Medulla oblongata (tissue), 1 donor: Measurements from ENCODE around the gene NECAP2.
"Not testable (repeated sequence)": the region's sequence is repeated elsewhere in the genome, so short reads cannot be mapped to it uniquely, and the experiment has no call there.

Source experiments
- DNase-seq: peaks from one replicate; pipeline ENCODE4 v3.0.0-alpha.2; 2015; ENCODE audit errors: extremely low spot score

The NECAP2 gene

GRCh38 chr1:16458831-16459230 lies 18.3 kb downstream of the NECAP2 start:
- DNase-seq, result peak; percentile 74

DNA sequence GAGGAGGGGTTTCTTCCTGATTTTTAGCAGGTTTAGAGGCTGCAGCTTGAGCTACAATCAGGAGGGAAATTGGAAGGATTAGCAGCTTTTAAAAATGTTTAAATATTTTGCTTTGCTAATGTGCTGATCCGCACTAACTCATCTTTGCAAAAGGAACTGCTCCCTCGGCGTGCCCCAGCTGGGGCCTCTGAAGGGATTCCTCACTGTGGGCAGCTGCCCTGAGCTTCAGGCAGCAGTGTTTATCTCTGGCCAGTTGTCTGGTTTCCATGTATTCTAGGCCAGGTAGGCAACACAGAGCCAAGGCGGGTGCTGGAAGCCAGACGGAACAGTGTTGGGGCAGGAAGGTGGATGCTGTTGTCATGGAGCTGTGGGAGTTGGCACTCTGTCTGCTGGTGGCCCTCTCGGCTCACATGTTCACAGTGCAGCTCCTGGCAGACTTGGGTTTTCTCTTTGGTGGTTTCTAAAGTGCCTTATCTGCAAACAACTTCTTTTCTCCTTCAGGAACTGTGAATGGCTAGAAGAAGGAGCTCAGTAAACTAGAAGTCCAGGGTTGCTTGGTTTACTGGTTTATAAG lies 18.9 kb downstream of the NECAP2 start:
- DNase-seq, result peak; percentile 67

DNA sequence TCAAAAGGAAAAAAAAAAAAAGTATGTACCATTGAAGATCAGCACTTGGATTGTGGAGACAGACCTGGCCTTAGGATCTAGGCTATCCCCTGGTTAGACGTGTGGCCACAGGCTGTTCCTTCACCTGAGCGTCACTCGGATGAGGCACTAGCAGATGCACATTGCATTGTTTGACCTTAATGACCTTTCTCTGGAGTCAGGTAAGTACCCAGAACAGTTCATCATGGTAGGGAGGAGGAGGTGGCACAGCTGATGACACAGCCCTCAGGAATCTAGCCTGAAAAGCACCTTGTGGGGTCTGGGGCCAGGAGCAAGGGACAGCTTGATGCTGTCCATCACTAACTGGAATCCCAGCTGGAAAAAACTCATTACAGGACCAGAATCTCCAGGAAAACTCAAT lies 21.2 kb downstream of the NECAP2 start:
- DNase-seq, result no peak

DNA sequence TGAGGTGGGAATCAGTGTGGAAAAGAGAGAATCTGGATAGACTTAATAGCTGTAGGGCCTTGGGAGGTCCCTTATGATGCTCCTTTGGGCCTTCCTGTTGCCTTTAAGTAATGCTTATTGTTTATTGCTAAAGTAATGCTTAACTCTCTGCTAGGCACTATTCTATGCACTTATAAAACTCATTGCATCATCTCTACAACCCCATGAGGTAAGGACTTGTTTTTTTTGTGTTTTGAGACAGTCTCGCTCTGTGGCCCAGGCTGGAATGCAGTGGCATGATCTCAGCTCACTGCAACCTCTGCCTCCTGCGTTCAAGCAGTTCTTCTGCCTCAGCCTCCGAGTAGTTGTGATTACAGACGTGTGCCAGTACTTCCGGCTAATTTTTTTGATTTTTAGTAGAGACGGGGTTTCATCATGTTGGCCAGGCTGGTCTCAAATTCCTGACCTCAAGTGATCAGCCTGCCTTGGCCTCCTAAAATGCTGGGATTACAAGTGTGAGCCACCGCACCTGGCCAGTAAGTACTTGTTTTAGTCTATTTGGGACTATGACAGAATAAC lies 22.3 kb downstream of the NECAP2 start:
- DNase-seq, result no peak

- DNase-seq, result no peak
Measured at GRCh38 chr1:16464917-16465625, 24.5 kb downstream of the NECAP2 start.

- no peak for DNase-seq
Measured at GRCh38 chr1:16468558-16468957, 28.0 kb downstream of the NECAP2 start.

DNA sequence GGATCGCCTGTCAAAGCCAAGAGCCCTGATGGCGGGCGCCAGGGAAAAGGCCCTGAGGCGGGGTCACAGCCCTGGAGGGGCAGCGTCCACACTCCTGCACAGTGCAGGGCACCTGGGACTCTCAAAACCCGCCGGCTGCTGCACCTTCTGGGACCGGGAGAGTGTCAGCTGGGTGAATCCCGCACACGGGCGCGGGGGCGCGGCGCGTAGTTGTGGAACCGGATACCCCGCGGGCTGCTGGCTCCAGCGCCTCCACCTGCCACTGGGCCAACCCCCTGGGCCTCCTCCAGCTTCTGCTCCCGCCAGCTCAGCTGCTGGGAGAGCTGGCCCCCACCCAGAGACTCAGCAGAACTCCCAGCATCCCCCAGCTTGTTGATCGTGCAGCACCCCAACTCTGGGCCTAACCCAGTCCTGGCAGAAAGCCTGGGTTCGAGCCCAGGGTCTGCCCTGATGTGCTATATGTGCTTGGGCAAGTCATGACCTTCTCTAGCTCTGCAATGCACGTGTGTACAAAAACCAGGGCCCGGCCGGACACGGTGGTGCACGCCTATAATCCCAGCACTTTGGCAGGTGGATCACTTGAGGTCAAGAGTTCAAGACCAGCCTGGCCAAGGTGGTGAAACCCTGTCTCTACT lies 33.8 kb downstream of the NECAP2 start:
- no peak for DNase-seq

GRCh38 chr1:16474891-16475290 lies 34.4 kb downstream of the NECAP2 start:
- not testable (repeated sequence) for DNase-seq

GRCh38 chr1:16475771-16476770 lies 35.5 kb downstream of the NECAP2 start:
- not testable (repeated sequence) for DNase-seq

GRCh38 chr1:16478091-16478490 lies 37.6 kb downstream of the NECAP2 start:
- DNase-seq, result no peak

- not testable (repeated sequence) for DNase-seq
Measured at GRCh38 chr1:16483146-16483545, 42.6 kb downstream of the NECAP2 start.

GRCh38 chr1:16483639-16484500 lies 43.3 kb downstream of the NECAP2 start:
- not testable (repeated sequence) for DNase-seq

DNA sequence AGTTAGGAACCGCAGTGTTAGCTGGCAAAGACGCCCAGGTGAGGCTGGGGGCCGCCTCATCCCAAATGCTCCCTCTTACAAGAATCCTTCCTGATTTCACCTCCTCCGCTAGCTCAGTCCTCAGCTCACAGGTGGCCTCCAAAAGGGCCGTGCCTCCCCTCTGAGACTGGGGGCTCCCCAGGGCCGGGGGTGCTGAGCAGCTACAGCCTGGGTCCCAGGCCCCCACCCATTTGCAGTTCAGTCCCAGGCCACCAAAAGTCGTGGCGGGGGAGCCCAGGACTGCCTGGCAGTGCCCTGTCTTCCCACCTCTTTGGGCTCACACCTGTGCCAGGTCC lies 43.9 kb downstream of the NECAP2 start:
- DNase-seq, result no peak

GRCh38 chr1:16484931-16485330 lies 44.4 kb downstream of the NECAP2 start:
- no peak for DNase-seq

GRCh38 chr1:16486316-16486715 lies 45.8 kb downstream of the NECAP2 start:
- not testable (repeated sequence) for DNase-seq

DNA sequence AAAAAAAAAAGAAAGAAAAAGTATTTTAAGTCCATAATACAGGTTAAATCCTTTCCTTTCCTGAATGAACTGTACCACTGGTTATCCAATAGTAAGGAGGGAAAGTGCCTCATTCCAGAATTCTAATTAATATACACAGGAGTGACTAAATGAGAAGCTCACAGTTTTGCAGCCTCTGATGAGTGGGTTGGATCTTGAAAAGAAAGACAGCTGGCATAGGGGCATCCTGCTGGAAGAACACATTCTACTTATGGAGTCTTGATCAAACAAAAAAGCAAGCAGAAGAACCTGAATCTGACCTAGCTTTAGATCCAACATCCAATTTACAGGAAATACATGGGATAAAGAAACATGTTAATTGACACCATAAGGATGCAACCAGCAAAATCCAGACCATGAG lies 46.5 kb downstream of the NECAP2 start:
- DNase-seq, result not testable (repeated sequence)

DNA sequence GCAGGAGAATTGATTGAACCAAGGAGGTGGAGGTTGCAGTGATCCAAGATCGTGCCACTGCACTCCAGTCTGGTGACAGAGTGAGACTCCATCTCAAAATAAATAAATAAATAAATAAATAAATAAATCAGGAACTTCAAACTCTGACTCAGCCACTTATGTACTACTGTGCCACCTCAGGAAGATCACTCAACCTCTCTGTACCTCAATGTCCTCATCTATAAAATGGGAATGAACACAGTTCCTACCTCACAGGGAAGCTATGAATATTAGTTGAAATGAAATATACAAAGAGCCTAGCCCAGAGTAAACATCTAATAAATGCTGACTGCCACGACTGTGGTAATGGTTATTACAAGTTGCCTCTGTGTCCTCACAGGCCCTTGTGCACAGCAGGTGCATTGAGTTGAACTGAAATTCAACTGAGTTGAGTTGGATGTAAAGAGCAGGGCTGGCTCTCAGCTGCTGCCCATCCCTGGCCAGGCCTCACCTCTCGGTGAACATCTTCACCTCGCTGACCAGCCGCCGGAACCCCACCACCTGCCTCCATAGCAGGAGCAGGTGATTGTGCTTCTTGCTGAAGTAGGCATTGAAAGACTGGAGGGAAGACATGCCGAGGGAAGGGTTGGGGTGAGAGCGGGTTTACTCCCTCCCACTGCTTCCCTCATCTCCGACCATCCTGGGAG lies 48.8 kb downstream of the NECAP2 start:
- not testable (repeated sequence) for DNase-seq

DNA sequence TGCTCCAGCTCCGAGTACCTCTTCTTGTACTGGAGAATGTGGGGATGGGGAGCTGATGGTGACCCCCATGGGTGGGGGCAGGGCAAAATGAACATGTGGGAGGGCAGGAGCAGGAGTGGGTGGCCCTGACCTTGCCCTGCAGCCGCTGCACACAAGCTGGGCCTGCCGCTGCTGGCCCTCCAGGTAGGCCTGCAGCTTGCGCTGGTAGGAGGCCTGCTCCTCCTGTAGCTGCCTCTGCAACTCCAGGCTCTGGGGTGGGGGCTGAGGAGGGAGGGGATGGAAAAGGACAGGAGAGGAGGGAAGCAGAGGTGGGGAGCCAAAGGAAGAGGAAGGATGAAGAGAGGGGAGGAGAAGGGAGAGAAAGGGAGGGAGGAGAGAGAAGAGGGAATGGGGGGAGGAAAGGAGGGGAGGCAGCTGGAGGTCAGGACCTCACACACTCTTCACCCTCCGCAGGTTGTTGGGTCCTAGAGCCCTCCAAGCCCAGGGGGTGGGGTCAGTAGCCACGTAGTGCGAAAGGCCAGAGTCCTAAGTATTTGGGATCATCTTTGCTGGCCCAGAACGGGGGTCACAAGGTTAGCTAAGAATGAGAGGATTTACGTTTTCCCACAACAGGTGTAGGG lies 50.6 kb downstream of the NECAP2 start:
- no peak for DNase-seq

DNA sequence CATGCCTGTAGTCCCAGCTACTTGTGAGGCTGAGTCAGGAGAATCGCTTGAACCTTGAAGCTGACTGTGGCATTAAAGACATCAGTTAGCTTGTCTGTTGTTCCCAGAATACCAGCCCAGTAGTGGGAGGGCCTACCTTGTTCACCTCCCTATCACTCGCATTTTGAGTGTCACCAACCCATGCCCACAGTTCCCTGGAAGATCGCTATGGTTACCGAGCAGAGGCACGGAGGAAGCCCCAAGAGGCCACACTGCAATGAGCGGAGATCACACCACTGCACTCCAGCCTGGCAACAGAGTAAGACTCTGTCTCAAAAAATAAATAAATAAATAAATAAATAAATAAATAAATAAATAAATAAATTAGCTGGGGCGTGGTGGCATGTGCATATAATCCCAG lies 52.4 kb downstream of the NECAP2 start:
- DNase-seq, result not testable (repeated sequence)

- DNase-seq, result not testable (repeated sequence)
Measured at GRCh38 chr1:16493731-16494130, 53.2 kb downstream of the NECAP2 start.
